Measurements from ENCODE around the gene BCL7B. TPM values are rescaled to one million over a fixed set of nuclear protein-coding genes. Genes with fewer than 3 reads are reported as not detected.
"Not testable (repeated sequence)": the region's sequence is repeated elsewhere in the genome, so short reads cannot be mapped to it uniquely, and the experiment has no call there.

Gene BCL7B
- total RNA-seq, 1 donor from 2014 or later: 32.8 TPM

DNA sequence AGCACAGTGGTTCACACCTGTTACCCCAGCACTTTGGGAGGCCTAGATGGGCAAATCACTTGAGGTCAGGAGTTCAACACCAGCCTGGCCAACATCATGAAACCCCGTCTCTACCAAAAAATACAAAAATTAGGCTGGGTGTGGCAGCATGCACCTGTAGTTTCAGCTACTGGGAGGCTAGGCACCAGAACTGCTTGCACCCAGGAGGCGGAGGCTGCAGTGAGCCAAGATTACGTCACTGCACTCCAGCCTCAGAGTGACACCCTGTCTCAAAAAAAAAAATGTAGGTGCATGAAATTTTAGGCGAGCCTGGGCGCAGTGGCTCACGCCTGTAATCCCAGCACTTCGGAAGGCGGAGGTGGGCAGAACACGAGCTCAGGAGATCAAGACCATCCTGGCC is 9.6 kb downstream of the BCL7B start:
- no peaks in the 10 kb centered on the region for H3K9me3 Mint-ChIP-seq
- no peak overlapping the region for H3K4me3 Mint-ChIP-seq
- H3K27ac Mint-ChIP-seq: no peak overlapping the region
- TF ChIP-seq, protein P1, sequence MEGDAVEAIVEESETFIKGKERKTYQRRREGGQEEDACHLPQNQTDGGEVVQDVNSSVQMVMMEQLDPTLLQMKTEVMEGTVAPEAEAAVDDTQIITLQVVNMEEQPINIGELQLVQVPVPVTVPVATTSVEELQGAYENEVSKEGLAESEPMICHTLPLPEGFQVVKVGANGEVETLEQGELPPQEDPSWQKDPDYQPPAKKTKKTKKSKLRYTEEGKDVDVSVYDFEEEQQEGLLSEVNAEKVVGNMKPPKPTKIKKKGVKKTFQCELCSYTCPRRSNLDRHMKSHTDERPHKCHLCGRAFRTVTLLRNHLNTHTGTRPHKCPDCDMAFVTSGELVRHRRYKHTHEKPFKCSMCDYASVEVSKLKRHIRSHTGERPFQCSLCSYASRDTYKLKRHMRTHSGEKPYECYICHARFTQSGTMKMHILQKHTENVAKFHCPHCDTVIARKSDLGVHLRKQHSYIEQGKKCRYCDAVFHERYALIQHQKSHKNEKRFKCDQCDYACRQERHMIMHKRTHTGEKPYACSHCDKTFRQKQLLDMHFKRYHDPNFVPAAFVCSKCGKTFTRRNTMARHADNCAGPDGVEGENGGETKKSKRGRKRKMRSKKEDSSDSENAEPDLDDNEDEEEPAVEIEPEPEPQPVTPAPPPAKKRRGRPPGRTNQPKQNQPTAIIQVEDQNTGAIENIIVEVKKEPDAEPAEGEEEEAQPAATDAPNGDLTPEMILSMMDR (conservative IDR thresholded peaks at IDR 0.05): no peak
- DNase-seq (ENCODE audit: extremely low spot score, unreplicated experiment): no peak
- H3K4me1 Mint-ChIP-seq (ENCODE audit: unreplicated experiment): no peaks in the 10 kb centered on the region
- H3K27me3 Mint-ChIP-seq: no peaks in the 10 kb centered on the region
- peaks cover 12% of the 10 kb centered on the region for H3K36me3 Mint-ChIP-seq

DNA sequence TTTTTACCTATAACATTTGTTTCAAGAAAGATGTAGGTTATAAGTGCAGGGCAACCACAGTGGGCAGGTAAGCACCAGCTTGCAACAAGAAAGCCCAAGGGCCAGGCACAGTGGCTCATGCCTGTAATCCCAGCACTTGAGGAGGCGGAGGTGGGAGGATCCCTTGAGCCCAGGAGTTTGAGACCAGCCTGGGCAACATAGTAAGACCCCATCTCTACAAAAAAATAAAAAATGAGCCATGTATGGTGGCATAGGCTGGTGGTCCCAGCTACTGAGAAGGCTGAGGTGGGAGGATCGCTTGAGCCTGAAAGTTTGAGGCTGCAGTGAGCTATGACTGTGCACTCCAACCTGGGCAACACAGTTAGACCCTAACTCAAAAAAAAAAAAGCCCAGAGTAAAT is 12.8 kb downstream of the BCL7B start:
- TF ChIP-seq, protein P1 (conservative IDR thresholded peaks at IDR 0.05): no peak
- H3K27me3 Mint-ChIP-seq: no peaks in the 10 kb centered on the region
- H3K27ac Mint-ChIP-seq: no peak overlapping the region
- no peak for DNase-seq (ENCODE audit: extremely low spot score, unreplicated experiment)
- H3K9me3 Mint-ChIP-seq: no peaks in the 10 kb centered on the region
- no peaks in the 10 kb centered on the region for H3K4me1 Mint-ChIP-seq (ENCODE audit: unreplicated experiment)
- peaks cover 11% of the 10 kb centered on the region for H3K36me3 Mint-ChIP-seq
- H3K4me3 Mint-ChIP-seq: no peak overlapping the region

DNA sequence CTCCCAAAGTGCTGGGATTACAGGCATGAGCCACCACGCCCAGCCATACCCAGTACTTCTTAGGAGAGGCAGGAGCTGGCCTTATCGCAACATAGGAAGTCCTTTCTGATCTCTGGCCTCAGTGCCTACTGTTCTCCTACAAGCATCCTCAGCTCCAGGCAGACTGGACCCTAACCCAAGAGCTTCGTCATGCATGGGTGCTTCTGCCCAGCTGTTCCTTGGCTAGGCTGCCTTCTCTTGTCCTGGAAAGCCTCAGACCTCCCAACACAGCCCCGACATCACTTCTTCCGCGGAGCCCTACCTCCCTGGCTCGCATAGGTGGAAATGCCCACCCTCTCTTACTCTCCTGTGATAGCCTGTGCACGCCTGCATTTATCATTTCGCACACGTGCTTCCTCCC is 15.8 kb downstream of the BCL7B start:
- Mint-ChIP-seq H3K4me3 (no peak overlapping the region), H3K27me3 (no peaks in the 10 kb centered on the region), H3K36me3 (peaks cover 14% of the 10 kb centered on the region), H3K9me3 (no peaks in the 10 kb centered on the region), H3K27ac (no peak overlapping the region), H3K4me1 (ENCODE audit: unreplicated experiment) (no peaks in the 10 kb centered on the region)
- DNase-seq (ENCODE audit: extremely low spot score, unreplicated experiment): no peak
- TF ChIP-seq, protein P1 (conservative IDR thresholded peaks at IDR 0.05): no peak

DNA sequence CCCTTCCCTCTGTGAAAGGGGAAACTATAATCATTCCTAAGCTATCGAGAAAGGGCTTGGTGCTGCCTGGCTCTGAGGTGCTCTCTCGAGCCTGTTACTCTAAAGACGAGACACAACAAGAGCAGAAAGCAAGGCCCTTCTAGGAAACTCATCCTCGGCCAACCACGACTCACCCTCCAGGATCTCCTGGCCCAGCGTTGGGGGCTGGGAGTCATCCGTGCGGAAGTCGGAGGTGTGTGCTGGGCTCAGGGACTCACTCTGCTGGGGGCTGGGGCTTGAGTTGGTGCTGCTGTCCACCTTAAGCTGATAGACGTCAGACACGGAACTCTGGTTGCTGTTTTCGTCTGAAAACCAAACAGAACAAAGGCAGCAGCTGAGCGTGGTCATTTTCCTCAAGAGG is 17.8 kb downstream of the BCL7B start:
- H3K27ac Mint-ChIP-seq: no peak overlapping the region
- no peak for DNase-seq (ENCODE audit: extremely low spot score, unreplicated experiment)
- peaks cover 18% of the 10 kb centered on the region for H3K36me3 Mint-ChIP-seq
- H3K27me3 Mint-ChIP-seq: no peaks in the 10 kb centered on the region
- no peak overlapping the region for H3K4me3 Mint-ChIP-seq
- no peaks in the 10 kb centered on the region for H3K9me3 Mint-ChIP-seq
- TF ChIP-seq, protein P1 (conservative IDR thresholded peaks at IDR 0.05): no peak
- no peaks in the 10 kb centered on the region for H3K4me1 Mint-ChIP-seq (ENCODE audit: unreplicated experiment)

DNA sequence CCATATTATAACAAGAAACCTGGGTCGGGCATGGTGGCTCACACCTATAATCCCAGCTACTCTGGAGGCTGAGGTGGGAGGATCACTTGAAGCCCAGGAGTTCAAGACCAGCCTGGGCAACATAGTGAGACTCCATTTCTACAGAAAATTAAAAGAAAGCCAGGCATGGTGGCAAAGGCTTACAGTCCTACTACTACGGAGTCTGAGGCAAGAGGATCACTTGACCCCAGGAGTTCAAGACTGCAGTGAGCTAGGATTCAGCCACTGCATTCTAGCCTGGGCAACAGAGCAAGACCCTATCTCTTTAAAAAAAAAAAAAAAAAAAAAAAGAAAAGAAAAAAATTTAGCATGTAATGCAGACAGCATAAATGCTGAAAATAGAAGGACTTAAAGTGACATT is 19.0 kb downstream of the BCL7B start:
- H3K27me3 Mint-ChIP-seq; H3K4me3 Mint-ChIP-seq; H3K9me3 Mint-ChIP-seq; DNase-seq (ENCODE audit: extremely low spot score, unreplicated experiment); H3K4me1 Mint-ChIP-seq (ENCODE audit: unreplicated experiment); H3K27ac Mint-ChIP-seq: not testable (repeated sequence)
- H3K36me3 Mint-ChIP-seq: peaks cover 18% of the 10 kb centered on the region

DNA sequence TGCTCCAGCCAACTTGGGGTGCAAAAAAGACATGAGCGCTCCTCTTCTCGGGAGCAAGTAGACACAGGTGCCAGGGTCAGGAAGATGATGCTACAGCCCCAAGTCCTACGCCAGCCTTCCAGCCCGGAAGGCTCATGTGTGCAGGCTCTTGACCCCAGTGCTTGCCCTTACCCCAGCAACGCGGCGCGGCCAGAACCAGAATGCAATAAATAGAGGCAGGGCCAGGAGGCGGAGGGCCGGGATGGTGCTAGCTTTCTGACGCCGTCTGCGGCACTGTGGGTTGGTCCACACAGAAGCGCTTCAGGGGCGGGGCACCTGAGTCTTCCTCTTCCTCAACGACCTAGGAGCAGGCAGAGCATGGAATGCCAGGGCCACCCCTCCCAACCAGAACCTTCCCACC is 20.4 kb downstream of the BCL7B start:
- Mint-ChIP-seq H3K9me3 (no peaks in the 10 kb centered on the region), H3K4me3 (no peak overlapping the region), H3K36me3 (peaks cover 22% of the 10 kb centered on the region), H3K4me1 (ENCODE audit: unreplicated experiment) (no peaks in the 10 kb centered on the region), H3K27me3 (no peaks in the 10 kb centered on the region), H3K27ac (peak overlapping the region; percentile 50)
- TF ChIP-seq, protein P1 (conservative IDR thresholded peaks at IDR 0.05): no peak
- no peak for DNase-seq (ENCODE audit: extremely low spot score, unreplicated experiment)
